ENCODE measurements around the gene ANKRD55.

ANKRD55 gene

DNA sequence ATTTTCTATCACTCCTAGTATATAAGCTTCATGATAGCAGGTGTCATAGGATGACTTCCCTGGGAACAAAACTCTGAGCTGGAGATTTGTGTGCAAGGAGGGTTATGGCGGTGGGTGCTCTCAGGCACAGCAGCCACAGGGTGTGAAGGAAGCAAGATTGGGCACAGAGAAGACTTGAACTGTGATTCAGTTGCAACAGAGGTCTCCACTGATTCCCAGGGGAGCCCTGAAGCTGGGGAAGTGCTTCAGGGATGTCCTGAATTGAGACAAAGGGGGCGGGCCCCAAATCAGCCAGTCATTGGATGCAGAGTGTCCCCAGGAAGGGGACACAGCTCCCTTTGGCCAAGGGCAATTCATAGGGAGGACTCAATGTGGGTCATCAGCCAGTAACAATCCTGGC is 44.4 kb upstream of the ANKRD55 start:
- no peak overlapping the region for H3K9ac ChIP-seq (ENCODE audit: low read length)
- H3K4me3 ChIP-seq (ENCODE audit: low read length) = no peak overlapping the region
- no peaks in the 10 kb centered on the region for H3K27me3 ChIP-seq (replicated peaks; ENCODE audit: insufficient read depth, low read length)
- H3F3A ChIP-seq (ENCODE audit: insufficient read depth, low read length) = no peaks in the 10 kb centered on the region
- H3K9me3 ChIP-seq (replicated peaks; ENCODE audit: insufficient read depth, low read length) = no peaks in the 10 kb centered on the region
- DNase-seq = no peak
- H3K4me1 ChIP-seq (ENCODE audit: low read length) = no peaks in the 10 kb centered on the region
- TF ChIP-seq, protein P1, sequence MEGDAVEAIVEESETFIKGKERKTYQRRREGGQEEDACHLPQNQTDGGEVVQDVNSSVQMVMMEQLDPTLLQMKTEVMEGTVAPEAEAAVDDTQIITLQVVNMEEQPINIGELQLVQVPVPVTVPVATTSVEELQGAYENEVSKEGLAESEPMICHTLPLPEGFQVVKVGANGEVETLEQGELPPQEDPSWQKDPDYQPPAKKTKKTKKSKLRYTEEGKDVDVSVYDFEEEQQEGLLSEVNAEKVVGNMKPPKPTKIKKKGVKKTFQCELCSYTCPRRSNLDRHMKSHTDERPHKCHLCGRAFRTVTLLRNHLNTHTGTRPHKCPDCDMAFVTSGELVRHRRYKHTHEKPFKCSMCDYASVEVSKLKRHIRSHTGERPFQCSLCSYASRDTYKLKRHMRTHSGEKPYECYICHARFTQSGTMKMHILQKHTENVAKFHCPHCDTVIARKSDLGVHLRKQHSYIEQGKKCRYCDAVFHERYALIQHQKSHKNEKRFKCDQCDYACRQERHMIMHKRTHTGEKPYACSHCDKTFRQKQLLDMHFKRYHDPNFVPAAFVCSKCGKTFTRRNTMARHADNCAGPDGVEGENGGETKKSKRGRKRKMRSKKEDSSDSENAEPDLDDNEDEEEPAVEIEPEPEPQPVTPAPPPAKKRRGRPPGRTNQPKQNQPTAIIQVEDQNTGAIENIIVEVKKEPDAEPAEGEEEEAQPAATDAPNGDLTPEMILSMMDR (IDR thresholded peaks at IDR 0.05; ENCODE audit: low read length) = no peak
- TF ChIP-seq EZH2phosphoT487 (IDR thresholded peaks at IDR 0.05; ENCODE audit: low read length) (no peak), EZH2 (optimal IDR thresholded peaks at IDR 0.05; ENCODE audit: low read depth, low read length) (no peak)
- H3K36me3 ChIP-seq (replicated peaks; ENCODE audit: insufficient read depth, low read length) = no peaks in the 10 kb centered on the region
- H3K27ac ChIP-seq (ENCODE audit: low read length) = no peak overlapping the region
- no peak overlapping the region for H2AFZ ChIP-seq (ENCODE audit: low read length)
- no peaks in the 10 kb centered on the region for H4K20me1 ChIP-seq (ENCODE audit: insufficient read depth, low read length)
- H3K9me2 ChIP-seq (replicated peaks; ENCODE audit: insufficient read depth, low read length) = no peaks in the 10 kb centered on the region
- H3K79me2 ChIP-seq (ENCODE audit: low read length) = no peaks in the 10 kb centered on the region
- no peak overlapping the region for H3K4me2 ChIP-seq (ENCODE audit: low read depth, low read length)

DNA sequence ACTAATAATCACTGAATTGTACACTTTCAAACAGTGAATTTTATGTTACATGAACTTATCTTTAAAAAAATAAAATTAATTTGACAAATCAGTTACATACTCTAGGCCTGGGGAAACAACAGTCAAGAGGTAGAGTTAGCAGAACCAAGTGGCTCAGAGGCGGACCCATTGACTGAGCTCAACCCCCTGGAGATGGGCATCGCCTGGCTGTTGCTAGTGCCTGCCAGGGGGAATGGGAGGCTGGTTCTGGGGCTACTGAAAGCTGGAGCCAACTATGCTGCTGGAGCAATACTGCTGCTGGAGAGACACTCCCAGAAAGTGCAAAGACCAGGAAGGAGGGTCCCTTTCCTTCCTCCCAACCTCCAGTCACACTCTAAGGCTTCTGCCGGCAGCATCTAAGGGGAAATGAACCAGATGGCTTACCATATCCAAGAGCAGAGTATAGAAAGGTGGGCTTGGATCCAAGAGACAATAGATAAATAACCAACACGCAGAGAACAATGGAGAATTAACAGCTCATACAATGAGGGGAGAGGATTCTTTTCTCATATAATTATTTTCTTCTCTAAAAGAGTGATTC is 40.3 kb upstream of the ANKRD55 start:
- H3K4me2 ChIP-seq (ENCODE audit: low read depth, low read length) = no peak overlapping the region

DNA sequence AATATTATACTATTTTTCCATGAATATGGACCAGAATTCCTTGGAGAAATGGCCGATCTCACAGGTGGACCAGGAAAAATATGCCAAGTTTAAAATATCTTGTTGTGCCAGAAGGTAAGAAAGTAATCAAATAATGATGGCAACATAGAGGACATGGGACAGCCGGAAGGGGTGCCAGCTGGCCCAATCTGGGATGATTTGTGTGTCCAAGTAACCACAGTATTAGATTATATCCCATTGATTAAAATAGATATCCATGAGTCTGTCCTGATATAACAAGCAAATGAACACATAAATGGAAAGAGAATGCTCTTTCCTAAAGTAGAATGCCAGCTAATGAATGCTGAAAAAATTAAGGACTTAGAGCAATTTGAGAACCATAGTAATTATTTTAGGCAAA is 39.6 kb upstream of the ANKRD55 start:
- DNase-seq = no peak
- Histone ChIP-seq H3F3A (ENCODE audit: insufficient read depth, low read length) (peaks cover 7% of the 10 kb centered on the region; the same call in 1 of the 2 replicates), H4K20me1 (ENCODE audit: insufficient read depth, low read length) (no peaks in the 10 kb centered on the region), H2AFZ (ENCODE audit: low read length) (no peak overlapping the region), H3K9ac (ENCODE audit: low read length) (no peak overlapping the region), H3K9me3 (replicated peaks; ENCODE audit: insufficient read depth, low read length) (no peaks in the 10 kb centered on the region), H3K9me2 (replicated peaks; ENCODE audit: insufficient read depth, low read length) (no peaks in the 10 kb centered on the region), H3K4me1 (ENCODE audit: low read length) (peaks cover 5% of the 10 kb centered on the region; the same call in 1 of the 2 replicates), H3K36me3 (replicated peaks; ENCODE audit: insufficient read depth, low read length) (no peaks in the 10 kb centered on the region), H3K4me3 (ENCODE audit: low read length) (no peak overlapping the region), H3K27me3 (replicated peaks; ENCODE audit: insufficient read depth, low read length) (no peaks in the 10 kb centered on the region), H3K79me2 (ENCODE audit: low read length) (no peaks in the 10 kb centered on the region), H3K4me2 (ENCODE audit: low read depth, low read length) (no peak overlapping the region), H3K27ac (ENCODE audit: low read length) (no peak overlapping the region)
- TF ChIP-seq EZH2 (optimal IDR thresholded peaks at IDR 0.05; ENCODE audit: low read depth, low read length) (no peak), EZH2phosphoT487 (IDR thresholded peaks at IDR 0.05; ENCODE audit: low read length) (no peak)
- TF ChIP-seq, protein P1 (IDR thresholded peaks at IDR 0.05; ENCODE audit: low read length) = no peak

More for the DNA sequence above, 40.3 kb upstream of the ANKRD55 start:
- no peak overlapping the region for H2AFZ ChIP-seq (ENCODE audit: low read length)
- H3F3A ChIP-seq (ENCODE audit: insufficient read depth, low read length) = peaks cover 7% of the 10 kb centered on the region; the same call in 1 of the 2 replicates
- H3K9ac ChIP-seq (ENCODE audit: low read length) = no peak overlapping the region
- no peak for TF ChIP-seq EZH2phosphoT487 (IDR thresholded peaks at IDR 0.05; ENCODE audit: low read length)
- TF ChIP-seq, protein P1 (IDR thresholded peaks at IDR 0.05; ENCODE audit: low read length) = no peak
- no peak for TF ChIP-seq EZH2 (optimal IDR thresholded peaks at IDR 0.05; ENCODE audit: low read depth, low read length)
- no peak overlapping the region for H3K27ac ChIP-seq (ENCODE audit: low read length)
- no peaks in the 10 kb centered on the region for H3K9me3 ChIP-seq (replicated peaks; ENCODE audit: insufficient read depth, low read length)
- DNase-seq = no peak
- no peak overlapping the region for H3K4me3 ChIP-seq (ENCODE audit: low read length)
- no peaks in the 10 kb centered on the region for H3K9me2 ChIP-seq (replicated peaks; ENCODE audit: insufficient read depth, low read length)
- no peaks in the 10 kb centered on the region for H3K79me2 ChIP-seq (ENCODE audit: low read length)
- no peaks in the 10 kb centered on the region for H4K20me1 ChIP-seq (ENCODE audit: insufficient read depth, low read length)
- no peaks in the 10 kb centered on the region for H3K36me3 ChIP-seq (replicated peaks; ENCODE audit: insufficient read depth, low read length)
- peaks cover 5% of the 10 kb centered on the region; the same call in 1 of the 2 replicates for H3K4me1 ChIP-seq (ENCODE audit: low read length)
- H3K27me3 ChIP-seq (replicated peaks; ENCODE audit: insufficient read depth, low read length) = no peaks in the 10 kb centered on the region
